Measurements from ENCODE around the gene CDK5. TPM values are rescaled to one million over a fixed set of nuclear protein-coding genes. Genes with fewer than 3 reads are reported as not detected.

The CDK5 gene
- total and polyA plus RNA-seq, 4 donors, result 6.8 to 17.3 (median 9.2) TPM

DNA sequence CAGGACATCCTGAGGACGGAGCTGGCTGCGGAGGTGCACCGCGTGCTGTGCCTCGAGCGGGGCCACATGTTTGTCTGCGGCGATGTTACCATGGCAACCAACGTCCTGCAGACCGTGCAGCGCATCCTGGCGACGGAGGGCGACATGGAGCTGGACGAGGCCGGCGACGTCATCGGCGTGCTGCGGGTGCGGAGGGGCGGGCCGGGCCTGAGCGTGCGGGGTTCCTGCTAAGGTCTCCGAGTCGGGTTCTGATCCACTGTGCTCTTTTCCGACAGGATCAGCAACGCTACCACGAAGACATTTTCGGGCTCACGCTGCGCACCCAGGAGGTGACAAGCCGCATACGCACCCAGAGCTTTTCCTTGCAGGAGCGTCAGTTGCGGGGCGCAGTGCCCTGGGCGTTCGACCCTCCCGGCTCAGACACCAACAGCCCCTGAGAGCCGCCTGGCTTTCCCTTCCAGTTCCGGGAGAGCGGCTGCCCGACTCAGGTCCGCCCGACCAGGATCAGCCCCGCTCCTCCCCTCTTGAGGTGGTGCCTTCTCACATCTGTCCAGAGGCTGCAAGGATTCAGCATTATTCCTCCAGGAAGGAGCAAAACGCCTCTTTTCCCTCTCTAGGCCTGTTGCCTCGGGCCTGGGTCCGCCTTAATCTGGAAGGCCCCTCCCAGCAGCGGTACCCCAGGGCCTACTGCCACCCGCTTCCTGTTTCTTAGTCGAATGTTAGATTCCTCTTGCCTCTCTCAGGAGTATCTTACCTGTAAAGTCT, 43.8 kb downstream of the CDK5 start:
- DNase-seq (peak; percentile 77 to 91 (median 85)), ATAC-seq (ENCODE audit: insufficient read depth, low FRiP score) (no peak)
- no peak overlapping the region for H3K27ac ChIP-seq (ENCODE audit: low read depth in 1 of 2, low read length in 1 of 2)
- no peaks in the 10 kb centered on the region for H3K9me3 ChIP-seq (ENCODE audit: control insufficient read depth in 4 of 4, insufficient read depth in 3 of 4, low read length in 3 of 4)
- H3K9ac ChIP-seq (ENCODE audit: insufficient read depth in 1 of 2, low read length in 2 of 2), result no peak overlapping the region
- H3K4me3 ChIP-seq, result no peak overlapping the region
- TF ChIP-seq CTCF (IDR thresholded peaks at IDR 0.05; ENCODE audit: control extremely low read depth, extremely low read depth), result peak; percentile 1
- peaks cover 0 to 4% (median 0%) of the 10 kb centered on the region in 4 donors for H3K36me3 ChIP-seq (ENCODE audit: control insufficient read depth in 4 of 4, insufficient read depth in 4 of 4, low read length in 4 of 4)
- 25 to 46% methylated on average over 55 of the region's 55 CpGs for WGBS, 2 donors
- H3K27me3 ChIP-seq (ENCODE audit: control insufficient read depth in 3 of 3, insufficient read depth in 3 of 3, low read length in 2 of 3), result peaks cover 0 to 16% (median 5%) of the 10 kb centered on the region in 3 donors
- H3K4me1 ChIP-seq (ENCODE audit: control insufficient read depth in 5 of 5, insufficient read depth in 5 of 5, low read length in 5 of 5), result peaks cover 0 to 38% (median 24%) of the 10 kb centered on the region in 5 donors

GRCh38 chr7:151013356-151013732, 44.4 kb downstream of the CDK5 start:
- TF ChIP-seq CTCF (IDR thresholded peaks at IDR 0.05; ENCODE audit: control extremely low read depth, extremely low read depth), result no peak
- peaks cover 0 to 16% (median 5%) of the 10 kb centered on the region in 3 donors for H3K27me3 ChIP-seq (ENCODE audit: control insufficient read depth in 3 of 3, insufficient read depth in 3 of 3, low read length in 2 of 3)
- H3K4me3 ChIP-seq, result no peak overlapping the region
- ATAC-seq (ENCODE audit: insufficient read depth, low FRiP score) (no peak), DNase-seq (no peak)
- H3K9me3 ChIP-seq (ENCODE audit: control insufficient read depth in 4 of 4, insufficient read depth in 3 of 4, low read length in 3 of 4), result no peaks in the 10 kb centered on the region
- 29 to 41% methylated on average over 19 to 26 of the region's 26 CpGs for whole genome bisulfite sequencing, 2 donors
- no peak overlapping the region for H3K9ac ChIP-seq (ENCODE audit: insufficient read depth in 1 of 2, low read length in 2 of 2)
- peaks cover 0 to 4% (median 0%) of the 10 kb centered on the region in 4 donors for H3K36me3 ChIP-seq (ENCODE audit: control insufficient read depth in 4 of 4, insufficient read depth in 4 of 4, low read length in 4 of 4)
- no peak overlapping the region for H3K27ac ChIP-seq (ENCODE audit: low read depth in 1 of 2, low read length in 1 of 2)
- peaks cover 0 to 38% (median 24%) of the 10 kb centered on the region in 5 donors for H3K4me1 ChIP-seq (ENCODE audit: control insufficient read depth in 5 of 5, insufficient read depth in 5 of 5, low read length in 5 of 5)

GRCh38 chr7:151012911-151013347, 44.8 kb downstream of the CDK5 start:
- Histone ChIP-seq H3K9me3 (ENCODE audit: control insufficient read depth in 4 of 4, insufficient read depth in 3 of 4, low read length in 3 of 4) (no peaks in the 10 kb centered on the region), H3K9ac (ENCODE audit: insufficient read depth in 1 of 2, low read length in 2 of 2) (no peak overlapping the region), H3K4me1 (ENCODE audit: control insufficient read depth in 5 of 5, insufficient read depth in 5 of 5, low read length in 5 of 5) (peaks cover 0 to 38% (median 20%) of the 10 kb centered on the region in 5 donors), H3K27ac (ENCODE audit: low read depth in 1 of 2, low read length in 1 of 2) (no peak overlapping the region), H3K27me3 (ENCODE audit: control insufficient read depth in 3 of 3, insufficient read depth in 3 of 3, low read length in 2 of 3) (peaks cover 0 to 15% (median 5%) of the 10 kb centered on the region in 3 donors), H3K4me3 (no peak overlapping the region), H3K36me3 (ENCODE audit: control insufficient read depth in 4 of 4, insufficient read depth in 4 of 4, low read length in 4 of 4) (peaks cover 0 to 4% (median 0%) of the 10 kb centered on the region in 4 donors)
- no peak for TF ChIP-seq CTCF (IDR thresholded peaks at IDR 0.05; ENCODE audit: control extremely low read depth, extremely low read depth)
- DNase-seq (peak; percentile 68 to 80 (median 80)), ATAC-seq (ENCODE audit: insufficient read depth, low FRiP score) (no peak)
- WGBS, 2 donors, result 31 to 41% methylated on average over 23 of the region's 23 CpGs

Measured in lung (tissue), 12 donors.